HG03139 (cell line): ENCODE measurements around the gene HS6ST3.
"Not testable (repeated sequence)": the region's sequence is repeated elsewhere in the genome, so short reads cannot be mapped to it uniquely, and the experiment has no call there.

Experiments used
- ATAC-seq: cut with Tn5 transposase; IDR thresholded peaks from one replicate; pipeline ENCODE4 v1.9.1; 2021; ENCODE audit not compliant: unreplicated experiment

HS6ST3 gene

GRCh38 chr13:96772426-96772825, 682.5 kb downstream of the HS6ST3 start:
- ATAC-seq = no peak

- ATAC-seq = not testable (repeated sequence)
Measured at GRCh38 chr13:96778302-96778701, 688.4 kb downstream of the HS6ST3 start.

GRCh38 chr13:96779691-96780090, 689.8 kb downstream of the HS6ST3 start:
- no peak for ATAC-seq

DNA sequence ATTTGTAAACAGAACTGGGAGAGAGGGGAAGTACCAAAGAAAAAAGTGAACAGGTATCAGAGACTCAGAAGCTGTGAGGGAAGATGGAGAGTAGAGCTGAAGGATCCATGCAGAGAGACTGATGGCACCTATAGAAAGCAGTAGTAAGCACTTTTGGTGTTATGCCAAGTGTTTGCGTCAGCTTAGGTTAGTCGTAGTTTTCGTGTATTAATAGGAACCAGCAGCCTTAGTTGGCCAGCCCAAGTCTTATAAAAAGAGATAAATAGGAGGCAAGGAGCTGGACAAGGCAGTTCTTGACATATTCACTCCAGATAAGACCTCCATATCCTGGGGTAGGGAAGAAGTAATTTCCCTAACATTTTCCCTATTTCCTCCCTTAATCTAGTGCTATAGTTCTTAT, 690.2 kb downstream of the HS6ST3 start:
- no peak for ATAC-seq

- no peak for ATAC-seq
Measured at GRCh38 chr13:96781141-96781540, 691.2 kb downstream of the HS6ST3 start.

DNA sequence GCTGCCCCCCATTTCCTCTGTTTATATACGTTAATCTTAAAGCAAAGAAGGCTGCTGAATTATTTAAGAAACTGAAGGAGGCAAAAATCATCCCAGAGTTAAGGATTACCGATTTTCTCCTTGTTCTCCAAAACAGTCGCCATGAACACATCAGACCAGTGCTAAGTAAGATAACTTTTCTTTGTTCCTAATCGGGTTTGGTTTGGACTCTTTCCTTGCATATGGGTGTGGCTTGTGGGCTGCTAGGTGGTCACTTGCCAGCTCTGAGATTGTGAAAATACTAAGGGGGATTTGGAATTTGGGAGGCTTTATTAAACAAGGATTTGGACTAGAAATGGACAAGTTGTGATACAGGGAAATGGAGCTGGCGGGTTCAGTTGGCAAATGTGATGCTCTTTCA, 692.3 kb downstream of the HS6ST3 start:
- no peak for ATAC-seq

- ATAC-seq = no peak
Measured at GRCh38 chr13:96783057-96783456, 693.1 kb downstream of the HS6ST3 start.

GRCh38 chr13:96783511-96783910, 693.6 kb downstream of the HS6ST3 start:
- no peak for ATAC-seq

GRCh38 chr13:96785986-96786385, 696.1 kb downstream of the HS6ST3 start:
- no peak for ATAC-seq

DNA sequence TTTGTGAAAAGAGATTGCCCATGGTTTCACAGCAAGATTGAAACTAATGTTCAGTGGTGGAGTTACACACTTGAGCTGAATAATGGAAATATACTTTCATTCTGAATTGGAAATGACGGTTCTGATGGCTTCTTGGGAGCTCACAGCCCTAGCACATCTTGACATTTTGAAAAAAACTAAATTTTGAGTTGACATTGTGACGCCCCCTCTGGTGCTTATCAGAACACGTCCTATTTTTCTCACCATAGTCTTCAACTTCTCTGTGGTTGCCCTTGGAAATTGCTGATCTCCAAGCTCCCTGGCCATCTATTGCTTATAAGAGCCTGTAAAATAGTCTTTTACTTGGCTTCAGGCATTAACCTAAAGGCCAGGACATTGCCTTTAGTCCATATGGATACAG, 702.3 kb downstream of the HS6ST3 start:
- no peak for ATAC-seq

DNA sequence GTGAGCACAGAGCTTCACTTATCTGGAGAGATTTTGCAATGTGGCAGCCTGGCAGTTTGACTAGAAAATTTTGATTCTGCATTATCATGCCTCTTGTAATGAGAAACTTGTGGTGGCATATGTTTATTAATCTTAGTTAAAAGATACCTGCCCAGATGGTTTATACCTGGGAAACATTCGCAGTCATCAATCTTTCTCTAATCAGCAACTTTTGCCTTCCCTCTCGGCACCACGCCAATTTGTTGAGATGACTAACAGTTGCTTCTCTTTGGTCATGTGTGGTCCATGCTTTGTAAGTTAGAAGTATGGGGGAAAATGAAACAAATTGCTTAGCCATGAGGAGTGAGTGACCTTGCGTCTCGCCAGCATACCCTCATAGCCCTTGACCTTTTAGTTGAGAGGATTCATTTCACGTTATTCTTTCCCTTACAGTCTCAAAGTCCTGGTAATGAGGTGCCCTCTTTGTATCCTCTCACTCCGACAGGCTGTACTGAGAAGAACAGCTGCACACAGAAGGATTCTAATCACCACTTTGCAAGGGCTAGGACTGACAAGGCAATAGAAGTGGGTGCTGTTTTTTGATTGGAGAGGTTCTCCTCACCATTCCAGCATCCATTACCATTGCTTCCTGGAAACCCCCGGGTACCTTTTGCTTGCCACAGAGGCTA, 703.0 kb downstream of the HS6ST3 start:
- ATAC-seq = no peak

GRCh38 chr13:96793404-96793755, 703.5 kb downstream of the HS6ST3 start:
- ATAC-seq = no peak

GRCh38 chr13:96794669-96795068, 704.8 kb downstream of the HS6ST3 start:
- no peak for ATAC-seq

DNA sequence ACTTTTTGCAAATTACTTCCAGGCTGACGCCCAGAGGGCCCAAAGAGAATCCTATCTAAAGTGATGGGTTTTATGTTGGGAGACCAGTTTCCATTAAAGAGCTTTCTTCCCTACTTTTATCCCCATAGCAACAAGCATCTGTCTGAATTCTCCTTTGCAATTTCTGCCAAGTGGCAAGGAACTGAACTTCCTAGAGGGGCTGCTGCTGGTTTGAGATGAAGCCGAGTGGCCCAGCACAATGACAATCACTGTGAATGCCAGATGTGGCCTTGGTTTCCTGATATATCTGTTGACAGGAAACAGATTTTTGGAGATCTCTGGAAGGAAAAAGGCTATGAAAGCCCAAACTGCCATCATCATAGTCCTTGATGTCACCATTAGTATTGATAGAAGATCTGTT, 705.8 kb downstream of the HS6ST3 start:
- ATAC-seq = no peak

DNA sequence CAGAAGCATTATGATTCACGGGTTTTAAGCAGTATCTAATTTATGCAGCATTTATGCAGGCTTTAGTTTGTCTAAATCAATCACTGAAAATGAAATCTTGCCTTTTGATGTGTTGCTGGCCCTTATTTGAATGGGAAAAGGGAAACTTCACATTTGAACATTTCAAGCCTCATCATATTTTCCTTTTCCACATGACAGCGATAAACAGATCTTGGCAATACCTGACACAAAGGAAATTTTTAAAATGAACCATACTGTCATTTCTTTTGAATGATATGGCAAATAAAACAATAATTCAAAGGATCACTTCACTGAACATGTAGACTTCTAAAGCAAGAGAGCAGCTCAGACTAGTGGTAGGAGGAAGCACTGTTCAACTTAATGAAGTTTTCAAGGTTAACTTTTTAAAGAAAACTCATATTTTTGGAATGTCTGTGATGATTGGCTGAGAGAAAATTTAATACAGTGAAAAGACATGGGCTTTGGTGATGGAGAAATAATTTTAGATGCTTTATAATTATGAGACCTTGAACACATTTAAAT, 706.3 kb downstream of the HS6ST3 start:
- no peak for ATAC-seq

GRCh38 chr13:96797136-96797535, 707.2 kb downstream of the HS6ST3 start:
- ATAC-seq = no peak

DNA sequence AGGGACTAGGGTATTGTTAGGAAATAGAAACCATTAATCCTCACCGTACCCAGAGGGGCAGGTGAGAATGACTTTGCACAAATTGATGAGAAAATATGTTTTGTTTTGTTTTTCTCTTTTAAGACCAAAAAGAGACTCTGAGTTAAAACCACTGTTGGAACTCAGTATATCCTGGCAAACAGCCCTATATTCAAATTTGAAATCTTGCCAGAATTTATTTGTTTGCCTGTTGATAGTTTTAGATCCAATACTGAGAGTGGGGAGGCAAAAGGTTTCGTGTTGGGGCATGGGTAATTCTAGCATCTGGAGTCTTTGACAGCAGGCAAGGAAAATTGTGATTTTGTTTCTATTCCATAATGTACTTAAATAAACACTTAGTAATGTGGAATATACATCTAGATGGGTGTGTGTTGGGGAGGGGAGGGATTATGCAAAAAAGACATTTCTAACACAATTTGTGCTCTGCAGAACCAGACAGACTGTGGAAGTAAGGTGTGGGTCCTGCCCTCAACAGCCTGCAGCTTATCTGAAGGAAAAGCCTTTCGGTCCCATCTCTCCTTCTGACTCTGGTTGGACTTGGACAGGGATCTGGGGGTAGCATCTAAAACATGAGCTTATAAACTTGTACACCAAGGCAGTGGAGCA, 713.7 kb downstream of the HS6ST3 start:
- ATAC-seq = no peak

GRCh38 chr13:96804174-96804573, 714.3 kb downstream of the HS6ST3 start:
- ATAC-seq = no peak

DNA sequence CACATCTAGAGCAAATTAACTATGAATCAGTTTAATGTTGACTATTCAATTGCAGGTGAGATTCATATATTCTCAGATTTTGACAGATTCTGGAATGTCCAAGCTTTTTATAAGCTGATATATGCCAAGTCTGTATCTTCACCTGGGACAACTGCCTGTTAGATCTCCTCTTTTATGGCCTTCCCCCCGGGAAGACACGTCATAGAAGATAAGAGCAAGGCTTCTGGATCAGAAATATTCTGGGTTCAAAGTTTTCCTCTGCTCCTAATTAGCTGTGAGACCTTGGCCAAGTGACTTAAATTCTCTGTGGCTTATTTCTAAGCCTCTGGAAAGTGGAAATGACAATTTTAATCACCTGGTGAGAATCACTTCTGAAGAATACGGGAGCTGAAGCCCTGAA, 716.8 kb downstream of the HS6ST3 start:
- no peak for ATAC-seq

- no peak for ATAC-seq
Measured at GRCh38 chr13:96809366-96810096, 719.6 kb downstream of the HS6ST3 start.

- no peak for ATAC-seq
Measured at GRCh38 chr13:96810104-96810503, 720.2 kb downstream of the HS6ST3 start.

GRCh38 chr13:96811049-96811448, 721.1 kb downstream of the HS6ST3 start:
- no peak for ATAC-seq
